Epidermal melanocyte (primary cell): ENCODE measurements around the gene ALG6.
A peak's percentile ranks its signal among the peaks of the same experiment; 100 is the strongest.
"Not testable (repeated sequence)": the region's sequence is repeated elsewhere in the genome, so short reads cannot be mapped to it uniquely, and the experiment has no call there.

Source experiments
- DNase-seq: peaks from one replicate; pipeline ENCODE4 v3.0.0; 2011; ENCODE audit warnings: low spot score; ENCODE audit not compliant: insufficient read length

Gene ALG6

GRCh38 chr1:63413394-63413793 lies 46.0 kb downstream of the ALG6 start:
- no peak for DNase-seq

- peak; percentile 30 for DNase-seq
Observed at GRCh38 chr1:63414691-63415365, 47.4 kb downstream of the ALG6 start.

DNA sequence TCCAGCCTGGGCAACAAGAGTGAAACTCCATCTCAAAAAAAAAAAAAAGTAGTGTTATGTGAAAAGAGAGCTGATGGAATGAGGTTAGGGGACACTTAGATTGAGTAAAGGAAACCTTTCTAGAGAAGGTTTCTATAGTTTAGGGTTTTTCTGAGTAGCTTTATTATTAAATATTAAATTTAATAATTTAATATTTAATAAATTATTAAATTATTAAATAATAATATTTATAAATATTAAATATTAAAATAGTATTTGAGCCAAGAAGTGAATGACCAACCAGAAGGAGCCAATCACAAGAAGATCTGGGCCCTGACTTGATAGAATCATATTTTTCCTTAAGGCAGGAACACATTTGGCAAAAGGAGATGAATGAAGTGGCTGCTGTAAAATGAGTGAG lies 50.7 kb downstream of the ALG6 start:
- no peak for DNase-seq

GRCh38 chr1:63420746-63421145 lies 53.3 kb downstream of the ALG6 start:
- not testable (repeated sequence) for DNase-seq

DNA sequence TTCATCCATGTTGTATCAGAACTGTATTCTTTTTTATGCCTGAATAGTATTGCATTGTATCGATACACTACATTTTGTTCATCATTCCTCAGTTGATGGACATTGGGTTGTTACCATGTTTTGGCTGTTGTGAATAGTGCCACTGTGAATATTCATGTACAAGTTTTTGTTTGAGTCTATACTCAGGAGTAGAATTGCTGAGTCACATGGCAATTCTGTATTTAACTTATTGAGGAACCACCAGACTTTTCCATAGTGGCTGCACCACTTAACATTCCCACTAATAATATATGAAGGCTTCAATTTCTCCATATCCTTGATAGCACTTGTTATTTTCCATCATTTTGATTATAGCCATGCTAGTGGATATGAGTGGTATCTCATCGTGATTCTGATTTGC lies 56.2 kb downstream of the ALG6 start:
- DNase-seq: no peak

DNA sequence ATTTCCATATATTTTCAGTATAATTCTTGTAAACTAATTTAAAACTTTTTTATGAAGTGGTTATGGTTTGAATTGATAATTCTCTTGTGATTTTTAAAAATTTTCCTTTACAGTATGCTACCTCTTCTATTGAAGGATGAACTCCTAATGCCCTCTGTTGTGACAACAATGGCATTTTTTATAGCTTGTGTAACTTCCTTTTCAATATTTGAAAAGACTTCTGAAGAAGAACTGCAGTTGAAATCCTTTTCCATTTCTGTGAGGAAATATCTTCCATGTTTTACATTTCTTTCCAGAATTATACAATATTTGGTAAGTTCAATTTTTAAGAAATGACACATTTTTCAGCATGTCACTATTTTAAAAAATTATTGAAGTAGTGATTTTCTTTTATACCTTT lies 61.4 kb downstream of the ALG6 start:
- DNase-seq: no peak

DNA sequence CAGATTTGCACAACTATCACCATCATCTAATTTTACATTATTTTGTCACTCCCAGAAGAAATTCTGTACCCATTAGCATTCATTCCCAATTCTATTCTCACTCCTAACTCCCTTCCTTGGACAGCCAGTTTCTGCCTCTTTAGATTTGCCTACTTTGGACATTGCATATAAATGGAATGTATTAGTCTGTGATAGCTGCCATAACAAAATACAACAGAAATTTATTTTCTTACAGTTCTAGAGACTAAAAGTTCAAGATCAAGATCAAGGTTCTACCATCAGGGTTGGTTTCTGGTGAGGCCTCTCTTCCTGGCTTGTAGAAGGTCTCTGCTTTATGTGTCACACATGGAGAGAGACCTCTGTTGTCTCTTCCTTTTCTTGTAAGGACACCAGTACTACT lies 61.9 kb downstream of the ALG6 start:
- no peak for DNase-seq

GRCh38 chr1:63435161-63435560 lies 67.7 kb downstream of the ALG6 start:
- DNase-seq: no peak

GRCh38 chr1:63442141-63442475 lies 74.7 kb downstream of the ALG6 start:
- no peak for DNase-seq

GRCh38 chr1:63448731-63449246 lies 81.4 kb downstream of the ALG6 start:
- DNase-seq: no peak

DNA sequence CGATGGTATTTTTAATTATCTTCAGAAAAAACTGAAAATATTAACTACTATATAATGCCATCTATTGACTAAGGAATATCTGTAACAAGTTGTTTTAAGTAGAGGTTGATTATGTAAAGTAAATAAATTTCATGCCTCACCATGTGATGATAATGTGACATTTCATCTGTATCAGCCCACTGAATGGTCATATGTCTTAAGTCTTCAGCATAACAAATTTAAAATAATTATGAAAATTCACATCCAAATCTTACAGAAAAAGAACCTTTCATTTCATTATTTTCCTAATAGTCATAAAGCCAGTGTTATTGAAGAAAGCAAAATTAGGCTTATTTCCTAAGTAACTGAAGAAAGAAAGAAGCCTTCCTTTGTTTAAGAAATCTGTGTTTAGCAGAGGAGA lies 83.0 kb downstream of the ALG6 start:
- DNase-seq: peak; percentile 22

GRCh38 chr1:63453232-63453631 lies 85.8 kb downstream of the ALG6 start:
- no peak for DNase-seq

- DNase-seq: no peak
Observed at GRCh38 chr1:63454269-63454668, 86.8 kb downstream of the ALG6 start.

- DNase-seq: no peak
Observed at GRCh38 chr1:63458750-63459149, 91.3 kb downstream of the ALG6 start.

- DNase-seq: no peak
Observed at GRCh38 chr1:63461661-63462230, 94.3 kb downstream of the ALG6 start.

DNA sequence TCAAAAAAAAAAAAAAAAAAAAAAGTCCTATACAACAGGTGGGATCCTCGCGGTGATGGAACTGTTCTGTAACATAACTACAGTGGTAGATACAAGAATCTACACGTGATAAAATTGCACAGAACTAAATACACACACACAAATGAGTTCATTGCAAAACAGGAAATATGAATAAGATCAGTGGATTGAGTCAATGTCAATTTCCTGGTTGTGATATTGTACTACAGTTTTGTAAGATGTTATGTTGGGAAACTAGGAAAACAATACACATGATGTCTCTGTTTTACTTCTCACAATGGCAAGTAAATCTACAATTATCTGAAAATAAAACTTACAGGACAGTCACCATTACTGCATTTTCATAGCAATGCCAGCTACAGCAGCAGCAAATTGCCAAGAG lies 95.8 kb downstream of the ALG6 start:
- DNase-seq: no peak

DNA sequence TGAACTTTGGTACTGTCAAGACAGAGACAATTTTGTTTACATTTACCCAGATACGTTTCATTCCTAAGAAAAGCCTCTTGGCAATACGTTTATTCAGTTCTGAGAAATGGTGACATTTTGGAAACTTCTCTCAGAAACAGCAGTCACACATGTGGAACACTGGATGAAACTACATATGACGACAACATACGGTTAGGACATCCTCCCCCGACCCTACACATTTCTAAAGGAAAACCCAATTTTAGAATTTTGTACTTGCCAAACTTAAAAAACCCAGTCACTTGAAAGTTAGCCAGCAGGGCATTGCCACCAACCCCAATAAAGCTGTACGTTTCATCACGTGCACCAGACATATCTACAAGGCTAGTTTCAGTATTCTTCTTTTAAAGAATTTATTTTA lies 98.8 kb downstream of the ALG6 start:
- DNase-seq: no peak

GRCh38 chr1:63466759-63467158 lies 99.3 kb downstream of the ALG6 start:
- no peak for DNase-seq

- not testable (repeated sequence) for DNase-seq
Observed at GRCh38 chr1:63468683-63469082, 101.3 kb downstream of the ALG6 start.

- no peak for DNase-seq
Observed at GRCh38 chr1:63475761-63476160, 108.3 kb downstream of the ALG6 start.

- no peak for DNase-seq
Observed at GRCh38 chr1:63480057-63480456, 112.6 kb downstream of the ALG6 start.

DNA sequence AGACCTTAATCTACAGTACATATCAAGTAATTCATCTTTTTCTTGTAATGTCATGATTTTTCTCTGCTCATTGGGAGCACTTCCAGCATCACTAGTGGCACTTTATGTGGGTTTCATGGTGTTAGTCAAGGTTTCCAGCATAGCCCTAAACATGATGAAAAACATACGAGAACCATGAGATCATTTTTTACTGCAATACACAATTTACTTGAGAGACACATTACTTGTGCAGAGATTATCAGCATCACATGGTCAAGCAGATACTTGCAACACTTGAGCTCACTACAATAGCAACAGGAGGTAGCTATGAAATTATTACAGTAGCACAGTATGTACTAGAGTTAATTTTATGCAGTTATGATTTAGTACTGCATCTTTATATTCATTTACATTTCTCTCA lies 119.2 kb downstream of the ALG6 start:
- no peak for DNase-seq

DNA sequence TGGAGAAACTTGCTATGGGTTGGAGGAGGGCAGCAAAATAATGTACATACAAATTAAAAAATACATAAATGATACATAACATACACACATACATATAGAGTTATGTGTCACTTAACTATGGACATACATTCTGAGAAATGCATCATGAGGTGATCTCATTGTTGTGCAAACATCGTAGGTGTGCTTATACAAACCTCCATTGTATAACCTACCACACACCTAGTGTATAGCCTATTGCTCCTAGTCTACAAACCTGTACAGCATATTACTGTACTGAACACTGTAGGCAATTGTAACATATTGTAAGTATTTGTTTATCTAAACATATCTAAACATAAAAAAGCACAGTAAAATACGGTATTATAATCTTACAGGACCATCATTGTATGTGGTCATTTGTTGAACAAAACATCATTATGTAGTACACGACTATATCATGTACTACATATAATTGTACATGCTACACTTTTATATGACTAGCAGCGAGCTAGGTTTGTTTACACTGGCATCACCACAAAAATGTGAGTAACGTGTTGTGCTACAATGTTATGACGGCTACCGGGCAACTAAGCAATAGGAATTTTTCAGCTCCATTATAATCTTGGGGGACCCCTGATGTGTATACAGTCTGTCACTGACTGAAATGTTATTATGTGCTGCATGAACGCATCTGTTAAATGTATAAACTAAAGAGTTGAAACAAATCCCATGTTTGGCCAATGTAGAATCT lies 120.1 kb downstream of the ALG6 start:
- no peak for DNase-seq
